ENCODE data around the gene TGFBR1. TPM values are rescaled to one million over a fixed set of nuclear protein-coding genes. Genes with fewer than 3 reads are reported as not detected.

The TGFBR1 gene
- total and polyA plus RNA-seq, 7 donors, result 5.3 to 25.7 (median 18.3) TPM

DNA sequence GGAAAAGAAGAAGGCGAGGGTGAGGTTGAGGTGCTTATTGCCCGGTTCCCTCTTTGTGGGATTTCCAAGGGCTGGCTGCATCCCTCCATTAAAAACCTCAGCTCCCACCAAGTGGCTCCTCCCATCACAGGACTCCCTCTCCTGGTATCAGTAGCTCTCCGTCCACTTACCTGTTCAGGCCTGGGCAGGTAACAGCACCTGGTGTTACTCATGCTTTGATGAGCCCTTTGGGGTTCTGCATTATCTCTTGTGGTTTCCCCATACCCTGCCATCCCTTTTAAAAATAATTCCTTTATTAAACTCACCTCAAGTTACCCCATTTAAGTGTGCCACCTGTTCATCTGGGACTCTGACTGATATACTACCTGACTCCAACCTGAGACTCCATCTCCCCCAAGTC is 17.5 kb upstream of the TGFBR1 start:
- Histone ChIP-seq H3K9me3 (peaks cover 5% of the 10 kb centered on the region), H3K4me3 (no peak overlapping the region), H3K27me3 (ENCODE audit: insufficient read depth in 3 of 3, low read length in 2 of 3) (no peaks in the 10 kb centered on the region), H3K36me3 (ENCODE audit: insufficient read depth in 1 of 2, low read depth in 1 of 2) (no peaks in the 10 kb centered on the region), H3K4me1 (no peaks in the 10 kb centered on the region), H3K27ac (no peak overlapping the region)
- 94 to 98% (median 96%) methylated on average over 3 of the region's 3 CpGs for WGBS, 3 donors
- no peak for ATAC-seq
- TF ChIP-seq, protein P1, sequence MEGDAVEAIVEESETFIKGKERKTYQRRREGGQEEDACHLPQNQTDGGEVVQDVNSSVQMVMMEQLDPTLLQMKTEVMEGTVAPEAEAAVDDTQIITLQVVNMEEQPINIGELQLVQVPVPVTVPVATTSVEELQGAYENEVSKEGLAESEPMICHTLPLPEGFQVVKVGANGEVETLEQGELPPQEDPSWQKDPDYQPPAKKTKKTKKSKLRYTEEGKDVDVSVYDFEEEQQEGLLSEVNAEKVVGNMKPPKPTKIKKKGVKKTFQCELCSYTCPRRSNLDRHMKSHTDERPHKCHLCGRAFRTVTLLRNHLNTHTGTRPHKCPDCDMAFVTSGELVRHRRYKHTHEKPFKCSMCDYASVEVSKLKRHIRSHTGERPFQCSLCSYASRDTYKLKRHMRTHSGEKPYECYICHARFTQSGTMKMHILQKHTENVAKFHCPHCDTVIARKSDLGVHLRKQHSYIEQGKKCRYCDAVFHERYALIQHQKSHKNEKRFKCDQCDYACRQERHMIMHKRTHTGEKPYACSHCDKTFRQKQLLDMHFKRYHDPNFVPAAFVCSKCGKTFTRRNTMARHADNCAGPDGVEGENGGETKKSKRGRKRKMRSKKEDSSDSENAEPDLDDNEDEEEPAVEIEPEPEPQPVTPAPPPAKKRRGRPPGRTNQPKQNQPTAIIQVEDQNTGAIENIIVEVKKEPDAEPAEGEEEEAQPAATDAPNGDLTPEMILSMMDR (IDR thresholded peaks at IDR 0.05), result no peak
- intact Hi-C loops (cut with DNase I), result no loop called here
- no peak for DNase-seq

DNA sequence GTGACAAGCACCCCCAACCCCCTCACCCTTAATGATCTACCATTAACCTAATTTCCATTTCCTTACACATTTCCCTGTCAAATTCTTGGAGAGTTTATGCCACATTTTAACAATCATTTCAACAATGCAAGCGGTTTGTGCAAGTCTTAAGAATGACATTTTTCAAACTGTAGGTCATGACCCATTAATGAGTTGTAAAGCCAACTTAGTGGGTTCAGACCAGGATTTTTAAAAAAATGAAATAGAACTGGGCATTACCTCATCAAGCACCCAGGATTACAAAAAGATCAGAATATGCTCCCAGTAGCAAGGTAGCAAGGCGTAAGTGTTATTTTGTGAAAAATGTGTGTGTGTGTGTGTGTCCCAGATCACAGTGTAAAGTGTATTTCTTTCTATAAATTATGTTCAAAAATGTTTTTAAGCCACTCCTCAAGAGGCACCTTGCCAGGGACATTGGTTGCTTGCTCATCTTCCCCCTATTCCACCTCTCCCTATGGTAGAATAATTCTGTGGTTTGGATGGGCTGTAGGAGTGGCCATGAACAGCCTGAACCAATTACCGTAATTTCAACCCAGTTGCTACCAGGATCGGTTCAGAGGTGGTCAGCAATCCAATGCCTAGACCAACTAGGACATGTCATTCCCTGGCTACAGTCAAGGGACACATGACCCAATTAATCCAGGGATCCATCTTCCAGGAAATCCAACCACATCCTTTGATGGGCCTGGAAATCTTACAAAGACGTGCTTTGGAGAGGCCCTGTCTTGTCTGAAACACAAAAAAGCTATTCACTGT is 14.4 kb upstream of the TGFBR1 start:
- intact Hi-C loops (cut with DNase I), result no loop called here
- no peaks in the 10 kb centered on the region for H3K4me1 ChIP-seq
- H3K9me3 ChIP-seq, result peaks cover 5% of the 10 kb centered on the region
- no peaks in the 10 kb centered on the region for H3K27me3 ChIP-seq (ENCODE audit: insufficient read depth in 3 of 3, low read length in 2 of 3)
- H3K36me3 ChIP-seq (ENCODE audit: insufficient read depth in 1 of 2, low read depth in 1 of 2), result no peaks in the 10 kb centered on the region
- no peak overlapping the region for H3K4me3 ChIP-seq
- ATAC-seq (no peak), DNase-seq (no peak)
- TF ChIP-seq, protein P1 (IDR thresholded peaks at IDR 0.05), result no peak
- 88 to 90% (median 90%) methylated on average over 5 of the region's 5 CpGs for WGBS, 3 donors
- no peak overlapping the region for H3K27ac ChIP-seq

- WGBS, 3 donors, result 78 to 90% (median 82%) methylated on average over 6 of the region's 6 CpGs
- TF ChIP-seq, protein P1 (IDR thresholded peaks at IDR 0.05), result no peak
These were observed 12.0 kb upstream of the TGFBR1 start for GRCh38 chr9:99092643-99093491.

GRCh38 chr9:99093492-99093791 is 11.5 kb upstream of the TGFBR1 start:
- H3K27ac ChIP-seq, result no peak overlapping the region
- no peaks in the 10 kb centered on the region for H3K4me1 ChIP-seq
- no peak overlapping the region for H3K4me3 ChIP-seq
- DNase-seq (no peak), ATAC-seq (no peak)
- peaks cover 0 to 2% (median 0%) of the 10 kb centered on the region in 3 donors for H3K27me3 ChIP-seq (ENCODE audit: insufficient read depth in 3 of 3, low read length in 2 of 3)
- H3K36me3 ChIP-seq (ENCODE audit: insufficient read depth in 1 of 2, low read depth in 1 of 2), result no peaks in the 10 kb centered on the region
- 75 to 77% (median 76%) methylated on average over 3 of the region's 3 CpGs for WGBS, 3 donors
- TF ChIP-seq, protein P1 (IDR thresholded peaks at IDR 0.05), result no peak
- intact Hi-C loops (cut with DNase I), result no loop called here
- H3K9me3 ChIP-seq, result peaks cover 5% of the 10 kb centered on the region

More at GRCh38 chr9:99092643-99093491, 12.0 kb upstream of the TGFBR1 start:
- intact Hi-C loops (cut with DNase I), result no loop called here
- H3K4me1 ChIP-seq, result no peaks in the 10 kb centered on the region
- DNase-seq, result no peak
- H3K4me3 ChIP-seq, result no peak overlapping the region
- H3K27ac ChIP-seq, result no peak overlapping the region
- no peaks in the 10 kb centered on the region for H3K36me3 ChIP-seq (ENCODE audit: insufficient read depth in 1 of 2, low read depth in 1 of 2)
- no peak for ATAC-seq
- peaks cover 0 to 2% (median 0%) of the 10 kb centered on the region in 3 donors for H3K27me3 ChIP-seq (ENCODE audit: insufficient read depth in 3 of 3, low read length in 2 of 3)
- peaks cover 5% of the 10 kb centered on the region for H3K9me3 ChIP-seq
